K562 (cell line): ENCODE data around the gene SH2D5. TPM values are rescaled to one million over a fixed set of nuclear protein-coding genes. Genes with fewer than 3 reads are reported as not detected.

Source experiments
- ATAC-seq: fragments of 200-7000 bp; cut with Tn5 transposase; 3 replicates; pipeline ENCODE4 v1.9.1; 2020; ENCODE audit warnings: moderate library complexity
- BruUV-seq: library from RNA; stranded (reverse); fragments of 400-500 nt; replicated peaks from 2 replicates; lab custom pipeline; 2021; lab: Mats Ljungman, UMichigan
- CTCF ChIA-PET: fragments of 300-600 bp; formaldehyde crosslinking; extraction: SDS; loops from one replicate; lab custom pipeline; 2021; ENCODE audit warnings: low intra/inter-chr PET ratio; lab: Yijun Ruan, JAX
- POLR2A ChIA-PET: fragments of 300-600, 350-650 bp; sonication (Branson Sonifier 250); formaldehyde crosslinking; extraction: SDS; loops from one replicate; lab custom pipeline; 2021; ENCODE audit warnings: antibody characterized with exemption, inconsistent platforms; lab: Yijun Ruan, JAX
- DNase-seq, 4 experiments: peaks; one replicate each; pipeline versions ENCODE4 v3.0.0 to v3.0.0-alpha.2; 2011 to 2018; ENCODE audit warnings: low spot score in 3 of 4, mixed read lengths in 3 of 4; ENCODE audit errors: extremely low read depth in 1 of 4
- FAIRE-seq: peaks from 2 replicates; lab custom pipeline; 2011; peaks lifted over from hg19 to GRCh38; lab: Jason Lieb, UNC
- H2AFZ ChIP-seq: 2 replicates; pipeline ENCODE4 v1.6.0; 2011; ENCODE audit warnings: low read depth, low read length, control low read depth, inconsistent platforms
- H3K27ac ChIP-seq: fragments of 200-600 bp; 3 replicates; pipeline ENCODE4 v1.8.0; 2011; ENCODE audit warnings: low read depth, mild to moderate bottlenecking, control low read depth, inconsistent platforms, low read length, moderate library complexity, mixed read lengths; ENCODE audit errors: extremely low read depth
- H3K27me3 ChIP-seq, 2 experiments: fragments of 300-600 bp in 1 of 2; 2 replicates in 1 of 2; 3 replicates in 1 of 2; pipeline versions ENCODE4 v1.6.0 to v1.8.0; 2011; ENCODE audit warnings: inconsistent platforms in 2 of 2, low read length in 2 of 2, mild to moderate bottlenecking in 1 of 2, mixed read lengths in 1 of 2, moderate library complexity in 1 of 2; ENCODE audit not compliant: control insufficient read depth in 2 of 2, insufficient read depth in 2 of 2
- H3K36me3 ChIP-seq: fragments of 300-600 bp; 3 replicates; pipeline ENCODE4 v1.8.0; 2011; ENCODE audit warnings: mild to moderate bottlenecking, low read length, inconsistent platforms; ENCODE audit not compliant: control insufficient read depth, insufficient read depth
- H3K4me1 ChIP-seq, 2 experiments: fragments of 200-600 bp in 1 of 2; replicated peaks in 1 of 2; 2 replicates in 1 of 2; 3 replicates in 1 of 2; pipeline versions ENCODE4 v1.5.1 to v1.8.0; 2011; ENCODE audit warnings: inconsistent platforms in 2 of 2, low read length in 2 of 2, mild to moderate bottlenecking in 1 of 2, mixed read lengths in 1 of 2, moderate library complexity in 1 of 2; ENCODE audit not compliant: control insufficient read depth in 2 of 2, insufficient read depth in 2 of 2
- H3K4me2 ChIP-seq: 2 replicates; pipeline ENCODE4 v1.6.1; 2011; ENCODE audit warnings: low read length, control low read depth, inconsistent platforms, mixed read lengths; ENCODE audit not compliant: insufficient read depth
- H3K4me3 ChIP-seq: fragments of 200-600 bp; sonication (generic), shearing (Covaris generic); 2 replicates; pipeline ENCODE4 v1.5.1; 2016; ENCODE audit warnings: control low read depth, inconsistent platforms
- H3K79me2 ChIP-seq: fragments of 200-600 bp; 3 replicates; pipeline ENCODE4 v1.8.0; 2011; ENCODE audit warnings: low read length, inconsistent platforms; ENCODE audit not compliant: control insufficient read depth, insufficient read depth
- H3K9ac ChIP-seq, 2 experiments: 2 replicates each; pipeline versions ENCODE4 v1.6.0 to v1.6.1; 2011; ENCODE audit warnings: low read depth in 2 of 2, low read length in 2 of 2, control low read depth in 1 of 2, inconsistent platforms in 1 of 2, mild to moderate bottlenecking in 1 of 2, mixed read lengths in 1 of 2; ENCODE audit not compliant: insufficient read depth in 1 of 2
- H3K9me1 ChIP-seq: one replicate; pipeline ENCODE4 v1.6.0; 2011; ENCODE audit warnings: inconsistent platforms, mild to moderate bottlenecking, low read length, moderate library complexity; ENCODE audit not compliant: control insufficient read depth, insufficient read depth
- H3K9me3 ChIP-seq: replicated peaks from 2 replicates; pipeline ENCODE4 v1.5.1; 2011; ENCODE audit warnings: low read depth, low read length, inconsistent platforms; ENCODE audit not compliant: control insufficient read depth, insufficient read depth
- H4K20me1 ChIP-seq: replicated peaks from 2 replicates; pipeline ENCODE4 v1.6.1; 2011; ENCODE audit warnings: low read length, inconsistent platforms, mixed read lengths; ENCODE audit not compliant: control insufficient read depth, insufficient read depth
- ATF1 ChIP-seq, 2 experiments: fragments of 450-650 bp in 1 of 2; IDR thresholded peaks; 2 replicates each; pipeline ENCODE4 v1.6.1; 2016; ENCODE audit warnings: missing compliant biosample characterization in 1 of 2, missing genetic modification characterization in 1 of 2
- GABPB2 ChIP-seq: fragments of 250-450 bp; sonication (Bioruptor Pico); conservative IDR thresholded peaks from 2 replicates; pipeline ENCODE4 v1.5.1; 2021; ENCODE audit warnings: mild to moderate bottlenecking
- KLF16 ChIP-seq: IDR thresholded peaks from 2 replicates; pipeline ENCODE4 v1.6.1; 2016; ENCODE audit warnings: antibody characterized with exemption
- NELFE ChIP-seq: IDR thresholded peaks from 2 replicates; pipeline ENCODE4 v1.6.1; 2011; ENCODE audit warnings: mild to moderate bottlenecking; ENCODE audit not compliant: insufficient read depth, insufficient read length
- RBM22 ChIP-seq: fragments of 200-400 bp; formaldehyde crosslinking; IDR thresholded peaks from 2 replicates; pipeline ENCODE4 v1.6.1; 2018; ENCODE audit warnings: low read length, low read depth; ENCODE audit not compliant: poor library complexity, severe bottlenecking
- TAF9B ChIP-seq: fragments of 450-650 bp; IDR thresholded peaks from 2 replicates; pipeline ENCODE4 v1.6.1; 2018; ENCODE audit warnings: mild to moderate bottlenecking; ENCODE audit not compliant: partially characterized antibody
- ZBTB17 ChIP-seq: fragments of 450-650 bp; formaldehyde crosslinking; IDR thresholded peaks from 2 replicates; pipeline ENCODE4 v1.4.0; 2020; ENCODE audit warnings: mild to moderate bottlenecking
- ZC3H8 ChIP-seq: fragments of 450-650 bp; IDR thresholded peaks from 2 replicates; pipeline ENCODE4 v1.6.1; 2017
- ZKSCAN1 ChIP-seq: fragments of 150-350 bp; IDR thresholded peaks from 2 replicates; pipeline ENCODE4 v1.6.1; 2016; ENCODE audit warnings: low read depth, low read length
- ZNF143 ChIP-seq: sonication (generic); formaldehyde crosslinking; IDR thresholded peaks from 2 replicates; pipeline ENCODE4 v1.9.0; 2022; ENCODE audit warnings: mild to moderate bottlenecking, missing genetic modification reagents
- ZNF274 ChIP-seq: IDR thresholded peaks from 2 replicates; pipeline ENCODE4 v1.6.1; 2011; ENCODE audit warnings: low read depth, mild to moderate bottlenecking, low read length, moderate library complexity, borderline replicate concordance
- ZNF449 ChIP-seq: fragments of 250-450 bp; sonication (Bioruptor Pico); IDR thresholded peaks from 2 replicates; pipeline ENCODE4 v1.8.0; 2022; ENCODE audit warnings: moderate library complexity, mild to moderate bottlenecking, inconsistent platforms
- WGBS: fragments of 100-300 bp; shearing (Covaris generic); methylation state at CpG from one replicate; pipeline ENCODE4 v1.1.6; 2016; ENCODE audit warnings: low coverage, mixed read lengths; ENCODE audit not compliant: insufficient coverage; ENCODE audit errors: missing lambda C conversion rate; 5-methylcytosine and 5-hydroxymethylcytosine counted together
- in situ Hi-C: fragments of 300-500 bp; cut with MboI; formaldehyde crosslinking; loops from 4 replicates; pipeline ENCODE4 v1.15.0; 2018; ENCODE audit warnings: inconsistent platforms, mixed read lengths
- intact Hi-C: fragments of 100-400 bp; cut with micrococcal nuclease; formaldehyde crosslinking; loops from 2 replicates; pipeline ENCODE4 v1.14.2; 2022
- polyA plus RNA-seq, 8 experiments: library from polyadenylated mRNA; depleted of rRNA in 4 of 8; stranded (reverse) in 5 of 8; unstranded in 3 of 8; fragments of >200 nt; fragmentation: Nextera tagmentation in 2 of 8; fragmentation: Illumina TruSeq in 1 of 8; extraction: Ambion mirVana in 2 of 8; extraction: Trizol in 1 of 8; gene quantifications; 2 replicates each; pipeline versions ENCODE4 v1.2.1 to v1.2.3, GENCODE V29; 2011 to 2014; ENCODE audit warnings: inconsistent platforms in 1 of 8, missing spikeins in 1 of 8
- total RNA-seq, 7 experiments: library from RNA; depleted of rRNA in 6 of 7; stranded (reverse); fragments of >200 nt in 6 of 7; fragmentation: Illumina TruSeq in 2 of 7; extraction: Trizol in 2 of 7; gene quantifications; 2 replicates each; pipeline versions ENCODE4 v1.2.1 to v1.2.3, GENCODE V29; 2011 to 2021; ENCODE audit warnings: low replicate concordance in 1 of 7
- TF ChIP-seq, protein P1 (sequence below): fragments of 450-650 bp; IDR thresholded peaks from 2 replicates; pipeline ENCODE4 v1.6.1; 2016; ENCODE audit warnings: low read depth

Gene SH2D5
- total and polyA plus RNA-seq, 9 of the 15 experiments (the other 6 are each of a cell fraction or from before 2014, with no cell fraction given) = 0.06 to 0.11 TPM; not detected in 7

DNA sequence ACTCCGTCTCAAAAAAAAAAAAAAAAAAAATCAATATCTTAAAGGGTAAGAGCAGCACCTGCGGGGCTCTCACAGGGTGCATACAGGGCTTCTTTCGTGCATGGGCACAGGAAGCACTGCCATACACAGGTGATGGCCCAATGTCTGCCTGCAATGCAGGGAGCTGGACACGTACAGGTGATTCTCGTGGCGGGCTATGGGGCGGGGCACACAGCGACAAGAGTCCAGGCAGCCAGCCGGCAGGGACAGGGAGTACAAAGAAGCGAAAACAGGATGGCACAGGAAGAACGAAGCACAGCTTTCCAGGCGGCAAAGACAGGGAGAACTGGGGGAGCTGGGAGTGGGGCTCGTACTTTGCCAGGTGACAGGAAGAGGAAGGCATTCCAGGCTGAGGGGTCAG lies 16.3 kb downstream of the SH2D5 start:
- BruUV-seq = no TSS peak
- intact Hi-C loops = no loop called here
- ChIA-PET CTCF (no interaction called here), POLR2A (interaction anchor here (0.9 to 1.5 kb wide), 2 partner anchors 10 to 17 kb away, joined by 3 read pairs; no protein-coding TSS in a partner anchor)
- Histone ChIP-seq H3K36me3 (no peaks in the 10 kb centered on the region), H3K4me2 (no peak overlapping the region), H2AFZ (no peak overlapping the region), H3K79me2 (no peaks in the 10 kb centered on the region), H3K4me1 (peaks cover 0 to 39% of the 10 kb centered on the region in 2 experiments; a peak in 2 of 5 replicates), H3K27me3 (peaks cover 15 to 55% of the 10 kb centered on the region in 2 experiments; a peak in 4 of 5 replicates), H4K20me1 (peaks cover 17% of the 10 kb centered on the region), H3K9me1 (no peaks in the 10 kb centered on the region), H3K27ac (no peak overlapping the region), H3K9me3 (no peaks in the 10 kb centered on the region), H3K4me3 (no peak overlapping the region), H3K9ac (peak overlapping the region in 1 of 2 experiments; percentile 54; a peak in 1 of 4 replicates)
- FAIRE-seq (no peak), ATAC-seq (no peak), DNase-seq (no peak)
- in situ Hi-C loops = no loop called here
- WGBS = 56% methylated on average over 11 of the region's 13 CpGs
- TF ChIP-seq ZKSCAN1 (no peak), ZBTB17 (CRISPR knock-in tag) (no peak), ZC3H8 (no peak), ZNF143 (no peak), KLF16 (no peak), ZNF449 (no peak), ATF1 (CRISPR knock-in tag; IDR thresholded peaks at IDR 0.05) (no peak), ATF1 (tag; IDR thresholded peaks at IDR 0.05) (no peak), GABPB2 (no peak), RBM22 (no peak), NELFE (no peak), TAF9B (no peak), ZNF274 (no peak)
- TF ChIP-seq, protein P1, sequence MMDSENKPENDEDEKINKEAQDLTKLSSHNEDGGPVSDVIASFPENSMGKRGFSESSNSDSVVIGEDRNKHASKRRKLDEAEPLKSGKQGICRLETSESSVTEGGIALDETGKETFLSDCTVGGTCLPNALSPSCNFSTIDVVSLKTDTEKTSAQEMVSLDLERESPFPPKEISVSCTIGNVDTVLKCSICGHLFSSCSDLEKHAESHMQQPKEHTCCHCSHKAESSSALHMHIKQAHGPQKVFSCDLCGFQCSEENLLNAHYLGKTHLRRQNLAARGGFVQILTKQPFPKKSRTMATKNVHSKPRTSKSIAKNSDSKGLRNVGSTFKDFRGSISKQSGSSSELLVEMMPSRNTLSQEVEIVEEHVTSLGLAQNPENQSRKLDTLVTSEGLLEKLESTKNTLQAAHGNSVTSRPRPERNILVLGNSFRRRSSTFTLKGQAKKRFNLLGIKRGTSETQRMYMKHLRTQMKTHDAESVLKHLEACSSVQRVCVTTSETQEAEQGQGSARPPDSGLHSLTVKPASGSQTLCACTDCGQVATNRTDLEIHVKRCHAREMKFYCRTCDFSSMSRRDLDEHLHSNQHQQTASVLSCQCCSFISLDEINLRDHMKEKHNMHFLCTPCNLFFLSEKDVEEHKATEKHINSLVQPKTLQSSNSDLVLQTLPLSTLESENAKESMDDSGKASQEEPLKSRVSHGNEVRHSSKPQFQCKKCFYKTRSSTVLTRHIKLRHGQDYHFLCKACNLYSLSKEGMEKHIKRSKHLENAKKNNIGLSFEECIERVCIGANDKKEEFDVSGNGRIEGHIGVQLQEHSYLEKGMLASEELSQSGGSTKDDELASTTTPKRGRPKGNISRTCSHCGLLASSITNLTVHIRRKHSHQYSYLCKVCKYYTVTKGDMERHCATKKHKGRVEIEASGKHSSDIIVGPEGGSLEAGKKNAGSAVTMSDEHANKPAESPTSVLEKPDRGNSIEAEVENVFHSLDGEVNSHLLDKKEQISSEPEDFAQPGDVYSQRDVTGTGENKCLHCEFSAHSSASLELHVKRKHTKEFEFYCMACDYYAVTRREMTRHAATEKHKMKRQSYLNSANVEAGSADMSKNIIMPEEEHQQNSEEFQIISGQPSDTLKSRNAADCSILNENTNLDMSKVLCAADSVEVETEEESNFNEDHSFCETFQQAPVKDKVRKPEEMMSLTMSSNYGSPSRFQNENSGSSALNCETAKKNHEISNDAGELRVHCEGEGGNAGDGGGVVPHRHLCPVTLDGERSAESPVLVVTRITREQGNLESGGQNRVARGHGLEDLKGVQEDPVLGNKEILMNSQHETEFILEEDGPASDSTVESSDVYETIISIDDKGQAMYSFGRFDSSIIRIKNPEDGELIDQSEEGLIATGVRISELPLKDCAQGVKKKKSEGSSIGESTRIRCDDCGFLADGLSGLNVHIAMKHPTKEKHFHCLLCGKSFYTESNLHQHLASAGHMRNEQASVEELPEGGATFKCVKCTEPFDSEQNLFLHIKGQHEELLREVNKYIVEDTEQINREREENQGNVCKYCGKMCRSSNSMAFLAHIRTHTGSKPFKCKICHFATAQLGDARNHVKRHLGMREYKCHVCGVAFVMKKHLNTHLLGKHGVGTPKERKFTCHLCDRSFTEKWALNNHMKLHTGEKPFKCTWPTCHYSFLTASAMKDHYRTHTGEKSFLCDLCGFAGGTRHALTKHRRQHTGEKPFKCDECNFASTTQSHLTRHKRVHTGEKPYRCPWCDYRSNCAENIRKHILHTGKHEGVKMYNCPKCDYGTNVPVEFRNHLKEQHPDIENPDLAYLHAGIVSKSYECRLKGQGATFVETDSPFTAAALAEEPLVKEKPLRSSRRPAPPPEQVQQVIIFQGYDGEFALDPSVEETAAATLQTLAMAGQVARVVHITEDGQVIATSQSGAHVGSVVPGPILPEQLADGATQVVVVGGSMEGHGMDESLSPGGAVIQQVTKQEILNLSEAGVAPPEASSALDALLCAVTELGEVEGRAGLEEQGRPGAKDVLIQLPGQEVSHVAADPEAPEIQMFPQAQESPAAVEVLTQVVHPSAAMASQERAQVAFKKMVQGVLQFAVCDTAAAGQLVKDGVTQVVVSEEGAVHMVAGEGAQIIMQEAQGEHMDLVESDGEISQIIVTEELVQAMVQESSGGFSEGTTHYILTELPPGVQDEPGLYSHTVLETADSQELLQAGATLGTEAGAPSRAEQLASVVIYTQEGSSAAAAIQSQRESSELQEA = no peak
